GM18907 (cell line): ENCODE results near the gene MRTFA.
"Not testable (repeated sequence)": the region's sequence is repeated elsewhere in the genome, so short reads cannot be mapped to it uniquely, and the experiment has no call there.

Source experiments
- ATAC-seq: cut with Tn5 transposase; IDR thresholded peaks from one replicate; pipeline ENCODE4 v1.9.1; 2021; ENCODE audit warnings: mild to moderate bottlenecking, moderate library complexity; ENCODE audit not compliant: unreplicated experiment

Gene MRTFA

GRCh38 chr22:40500465-40500786, 136.1 kb downstream of the MRTFA start:
- ATAC-seq: not testable (repeated sequence)

DNA sequence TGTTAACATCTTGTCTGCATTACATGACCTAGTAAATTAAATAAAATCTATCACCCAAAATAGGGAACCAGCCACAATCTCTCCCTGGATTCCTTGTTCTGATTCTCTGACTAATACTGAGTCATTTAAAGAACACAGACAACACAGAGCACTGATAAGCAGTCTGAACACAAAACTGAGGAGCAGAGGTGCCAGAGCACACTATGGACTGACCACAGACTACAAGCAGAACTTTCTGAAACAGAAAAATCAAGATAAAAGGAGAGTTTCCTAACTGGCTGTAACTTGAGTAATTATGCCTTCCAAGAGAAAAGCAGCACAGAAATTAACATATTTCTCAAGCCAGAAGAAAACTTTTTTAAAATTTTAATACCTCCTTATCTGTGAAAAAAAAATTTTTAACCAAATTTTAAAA, 137.3 kb downstream of the MRTFA start:
- ATAC-seq: no peak

GRCh38 chr22:40498420-40499208, 137.9 kb downstream of the MRTFA start:
- ATAC-seq: no peak

GRCh38 chr22:40493441-40493840, 143.1 kb downstream of the MRTFA start:
- no peak for ATAC-seq

GRCh38 chr22:40491990-40492631, 144.4 kb downstream of the MRTFA start:
- ATAC-seq: peak; percentile 92

GRCh38 chr22:40487663-40488249, 148.8 kb downstream of the MRTFA start:
- ATAC-seq: no peak

DNA sequence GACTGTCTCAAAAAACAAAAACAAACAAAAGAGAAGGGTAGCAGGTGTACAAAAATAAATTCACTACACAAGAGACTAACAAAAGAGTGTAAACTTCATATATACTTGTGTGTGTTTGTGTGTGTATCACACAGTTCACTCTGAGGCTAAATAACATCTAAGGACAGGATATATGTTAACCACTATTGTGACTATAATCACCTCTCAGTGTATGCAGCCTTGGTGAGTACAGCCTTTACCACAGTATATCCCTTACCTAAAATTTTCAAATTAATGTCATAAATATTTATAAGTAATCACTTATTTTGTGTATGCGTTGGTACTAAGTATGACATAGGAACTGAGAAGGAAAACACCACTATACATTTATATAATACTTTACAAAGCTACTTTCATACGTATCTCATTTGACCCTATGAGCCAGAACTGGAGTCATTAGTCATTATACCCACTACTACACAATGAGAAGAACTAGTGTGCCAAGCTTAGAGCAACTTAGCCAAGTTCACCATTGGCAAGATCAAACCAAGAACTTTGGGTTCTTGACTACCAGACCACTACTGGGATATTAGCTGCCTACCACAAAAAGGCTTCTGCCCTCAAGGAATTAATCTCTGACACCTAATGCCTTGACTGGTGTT, 149.4 kb downstream of the MRTFA start:
- ATAC-seq: no peak

GRCh38 chr22:40485813-40486667, 150.5 kb downstream of the MRTFA start:
- ATAC-seq: no peak

DNA sequence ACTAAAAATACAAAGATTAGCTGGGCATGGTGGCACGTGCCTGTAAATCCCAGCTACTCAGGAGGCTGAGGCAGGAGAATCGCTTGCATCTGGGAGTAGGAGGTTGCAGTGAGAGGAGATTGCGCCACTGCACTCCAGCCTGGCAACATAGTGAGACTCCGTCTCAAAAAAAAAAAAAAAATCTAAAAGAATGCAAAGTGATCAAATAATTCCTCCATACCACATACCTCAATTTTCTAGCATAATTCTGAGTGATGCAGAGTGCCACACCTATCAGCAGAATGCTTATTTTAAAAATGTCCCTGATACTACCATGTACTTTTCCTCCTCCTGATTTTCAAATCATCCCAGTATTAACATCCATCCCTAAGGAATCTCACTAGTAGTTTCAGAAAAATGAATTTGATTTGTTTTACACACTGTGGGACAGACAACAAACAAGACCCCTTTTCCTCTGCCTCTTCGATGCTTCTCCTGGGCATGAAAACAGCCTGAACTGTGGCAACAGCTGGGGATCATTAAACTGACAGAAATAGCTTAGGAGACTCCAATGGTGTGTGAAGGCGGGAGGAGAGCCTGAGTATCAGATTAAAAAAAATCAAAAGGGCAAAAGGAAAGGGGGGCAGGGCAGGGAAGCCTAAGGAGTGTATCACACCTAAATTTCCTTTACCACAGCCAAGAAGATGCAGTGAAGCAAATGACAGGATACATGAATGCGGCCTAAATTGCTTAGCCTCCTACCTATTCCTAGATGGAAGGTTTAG, 151.4 kb downstream of the MRTFA start:
- ATAC-seq: no peak

DNA sequence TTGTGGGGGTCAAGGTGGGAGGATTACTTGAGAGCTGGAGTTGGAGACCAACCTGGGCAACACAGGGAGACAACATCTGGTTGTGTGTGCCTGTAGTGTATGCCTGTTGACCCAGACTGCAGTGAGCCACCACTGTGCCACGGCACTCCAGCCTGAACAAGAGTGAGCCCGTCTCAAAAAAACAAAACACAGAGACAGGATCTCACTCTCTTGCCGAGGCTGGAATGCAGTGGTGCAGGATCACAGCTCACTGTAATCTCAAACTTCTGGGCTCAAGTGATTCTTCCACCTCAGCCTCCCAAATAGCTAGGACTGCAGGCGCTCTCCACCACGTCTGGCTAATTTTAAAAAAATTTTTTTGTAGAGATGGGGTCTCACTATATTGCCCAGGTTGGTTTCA, 153.6 kb downstream of the MRTFA start:
- ATAC-seq: no peak

GRCh38 chr22:40482391-40482790, 154.1 kb downstream of the MRTFA start:
- no peak for ATAC-seq

DNA sequence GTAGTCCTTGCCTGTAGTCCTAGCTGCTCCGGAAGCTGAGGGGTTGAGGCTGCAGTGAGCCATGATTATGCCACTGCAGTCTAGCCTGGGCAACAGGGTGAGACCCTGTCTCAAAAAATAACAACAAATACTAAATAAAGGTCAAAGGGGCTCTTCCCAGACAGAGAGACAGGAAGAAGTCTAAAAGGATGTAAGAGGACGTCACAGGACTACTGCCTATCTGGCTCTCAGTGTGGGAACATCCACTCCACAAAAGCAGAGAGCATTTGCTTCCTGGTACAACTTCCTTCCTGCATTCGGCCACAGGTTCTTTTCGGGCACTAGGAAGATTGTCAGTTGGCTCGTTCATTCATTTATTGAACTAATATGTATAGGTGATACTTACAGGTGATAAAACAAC, 155.5 kb downstream of the MRTFA start:
- ATAC-seq: no peak

- no peak for ATAC-seq
These were observed 156.5 kb downstream of the MRTFA start for GRCh38 chr22:40479887-40480538.

GRCh38 chr22:40479126-40479800, 157.3 kb downstream of the MRTFA start:
- no peak for ATAC-seq

DNA sequence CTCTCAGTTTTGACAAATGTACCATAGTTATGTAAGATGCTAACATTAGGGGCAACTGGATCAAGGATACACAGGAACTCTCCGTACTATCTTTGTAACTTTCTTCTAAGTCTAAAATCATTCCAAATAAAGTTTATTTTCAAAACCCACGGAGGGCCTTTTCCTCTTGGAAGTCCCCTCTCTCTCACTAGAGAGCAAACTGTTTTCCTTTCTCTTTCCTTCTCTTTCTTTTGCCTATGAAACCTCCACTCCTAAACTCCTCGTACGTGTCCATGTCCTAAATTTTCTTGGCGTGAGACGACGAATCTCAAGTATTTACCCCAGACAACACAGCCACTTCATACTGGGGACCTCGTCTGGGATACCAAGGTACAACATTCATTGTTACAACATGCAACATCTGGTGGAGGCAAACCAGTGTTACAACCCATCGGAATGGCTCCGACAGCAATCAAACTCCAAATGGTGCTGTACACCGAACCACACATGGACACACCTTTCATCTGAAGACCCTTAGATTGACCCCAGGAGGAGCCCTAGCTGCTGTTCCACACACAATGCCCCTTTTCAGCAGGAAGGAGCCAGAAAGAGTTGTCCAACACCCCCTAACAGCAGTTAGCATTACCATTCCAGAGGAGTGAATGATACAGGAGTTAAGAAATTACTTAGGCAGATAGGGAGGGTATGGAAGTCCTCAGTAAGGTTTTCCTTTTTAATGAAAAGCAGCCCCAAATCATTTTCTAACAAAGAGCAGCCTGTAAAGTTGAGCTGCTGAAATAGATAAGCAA, 158.0 kb downstream of the MRTFA start:
- no peak for ATAC-seq

DNA sequence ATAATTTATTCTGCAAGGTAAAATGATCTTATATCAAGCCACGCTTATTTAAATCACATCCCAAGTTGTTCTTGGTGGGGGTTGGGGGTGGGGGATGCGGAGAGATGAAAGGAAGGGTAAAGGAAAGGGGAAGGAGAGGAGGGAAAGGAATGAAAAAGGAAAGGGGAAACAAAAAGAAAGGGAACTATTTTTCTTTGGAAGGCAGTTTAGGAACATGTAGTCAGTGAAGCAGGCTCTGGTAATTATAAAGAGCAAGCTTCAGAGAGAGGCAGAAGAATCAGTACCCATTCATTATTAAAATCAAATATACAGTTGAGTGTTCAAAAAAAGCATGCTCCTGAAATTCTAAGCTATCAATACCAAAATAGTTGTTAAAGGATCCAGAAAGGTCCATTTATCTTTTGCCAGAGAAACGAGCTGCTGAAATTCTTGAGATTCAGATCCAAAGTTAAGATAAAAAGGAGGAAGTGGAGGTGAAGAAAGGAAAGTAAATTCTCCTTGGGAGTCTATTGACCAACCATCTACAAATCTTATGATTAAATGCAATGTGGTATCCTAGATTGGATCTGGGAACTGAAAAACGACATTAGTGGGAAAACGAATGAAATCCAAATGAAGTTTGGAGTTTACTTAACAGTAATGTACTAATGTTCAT, 158.7 kb downstream of the MRTFA start:
- no peak for ATAC-seq

DNA sequence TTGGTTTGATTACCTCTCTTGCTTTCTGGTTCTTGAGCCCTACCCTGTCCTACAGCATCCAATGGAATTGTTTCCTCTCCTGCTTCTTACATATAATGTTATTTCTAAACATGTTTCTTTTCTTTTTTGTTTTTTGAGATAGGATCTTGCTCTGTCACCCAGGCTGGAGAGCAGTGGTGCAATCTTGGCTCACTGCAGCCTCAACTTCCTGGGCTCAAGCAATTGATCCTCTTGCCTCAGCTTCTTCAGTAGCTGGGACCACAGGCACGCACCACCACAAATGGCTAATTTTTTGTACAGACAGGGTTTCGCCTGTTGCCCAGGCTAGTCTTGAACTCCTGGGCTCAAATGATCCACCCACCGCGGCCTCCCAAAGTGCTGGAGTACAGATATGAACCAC, 160.2 kb downstream of the MRTFA start:
- ATAC-seq: no peak

- ATAC-seq: no peak
These were observed 162.8 kb downstream of the MRTFA start for GRCh38 chr22:40473703-40474102.
